ENCODE data around the gene ADPRHL1. TPM values are rescaled to one million over a fixed set of nuclear protein-coding genes. Genes with fewer than 3 reads are reported as not detected.
A peak's percentile ranks its signal among the peaks of the same experiment; 100 is the strongest.

The ADPRHL1 gene
- total RNA-seq, 1 experiment from 2014 or later, result 2.7 TPM

- Histone ChIP-seq H3K27ac (ENCODE audit: insufficient read length, low read depth, low read length) (no peak overlapping the region), H2BK15ac (ENCODE audit: low read depth, low read length) (no peak overlapping the region), H3K56ac (ENCODE audit: insufficient read length, low read depth, low read length) (no peak overlapping the region), H3K9ac (ENCODE audit: extremely low read depth, insufficient read length, low read length) (no peak overlapping the region), H3K14ac (ENCODE audit: insufficient read depth, low read length) (no peak overlapping the region), H3K4me2 (ENCODE audit: insufficient read depth, insufficient read length, low read length) (no peak overlapping the region), H4K5ac (ENCODE audit: insufficient read length, low read depth, low read length) (no peak overlapping the region), H3K9me3 (ENCODE audit: control insufficient read depth, low read depth, low read length) (no peaks in the 10 kb centered on the region), H3T11ph (ENCODE audit: low read length) (no peak overlapping the region), H2BK5ac (ENCODE audit: insufficient read length, low read length) (no peak overlapping the region), H3K23ac (ENCODE audit: insufficient read length, low read depth, low read length) (no peak overlapping the region), H3K79me1 (ENCODE audit: insufficient read depth, low read depth, low read length, poor library complexity, severe bottlenecking) (no peaks in the 10 kb centered on the region), H2AFZ (ENCODE audit: low read length) (no peak overlapping the region), H3K4ac (ENCODE audit: low read depth, low read length) (no peak overlapping the region), H2AK5ac (ENCODE audit: insufficient read length, low read length) (no peak overlapping the region), H4K8ac (replicated peaks; ENCODE audit: insufficient read length, low read depth, low read length) (no peak overlapping the region), H4K91ac (ENCODE audit: insufficient read length, low read depth, low read length) (no peak overlapping the region), H4K20me1 (ENCODE audit: control insufficient read depth, insufficient read depth, insufficient read length) (no peaks in the 10 kb centered on the region), H2BK120ac (ENCODE audit: low read depth, low read length, poor library complexity, severe bottlenecking) (no peak overlapping the region), H3K18ac (ENCODE audit: insufficient read length, low read depth, low read length) (no peak overlapping the region), H3K79me2 (ENCODE audit: insufficient read depth, low read length) (no peaks in the 10 kb centered on the region), H2BK12ac (ENCODE audit: insufficient read length, low read depth, low read length) (no peak overlapping the region), H3K27me3 (ENCODE audit: insufficient read depth, low read length) (no peaks in the 10 kb centered on the region), H2BK20ac (ENCODE audit: low read depth, low read length, poor library complexity, severe bottlenecking) (no peak overlapping the region), H3K4me1 (ENCODE audit: insufficient read depth, low read length) (no peaks in the 10 kb centered on the region), H3K23me2 (ENCODE audit: insufficient read length, low read depth, low read length, poor library complexity, severe bottlenecking) (peaks cover 2% of the 10 kb centered on the region)
- Mint-ChIP-seq H3K36me3 (ENCODE audit: insufficient read depth in 1 of 3, low read depth in 3 of 3) (peaks cover 13 to 79% (median 70%) of the 10 kb centered on the region in 3 experiments), H3K4me3 (no peak overlapping the region), H3K4me1 (peaks cover 4 to 23% of the 10 kb centered on the region in 2 experiments), H3K27ac (peak overlapping the region in 2 of 3 experiments; percentile 42 to 66; a peak in 2 of 7 replicates), H3K27me3 (ENCODE audit: low read depth) (no peaks in the 10 kb centered on the region), H3K9me3 (no peaks in the 10 kb centered on the region; a peak in 1 of 5 replicates)
- no CpG with 5 or more reads among the region's 10 CpGs for whole genome bisulfite sequencing (ENCODE audit: extremely low coverage, insufficient read length, low lambda C conversion rate)
- TF ChIP-seq CTCF (conservative IDR thresholded peaks at IDR 0.05), result no peak
- no peak for DNase-seq
These were observed 20.9 kb upstream of the ADPRHL1 start for GRCh38 chr13:113474179-113474578.
